WI38 (cell line): ENCODE data around the gene SMC1B.
"Not testable (repeated sequence)": the region's sequence is repeated elsewhere in the genome, so short reads cannot be mapped to it uniquely, and the experiment has no call there.

Experiments used
- H3K4me3 ChIP-seq: 2 replicates; pipeline ENCODE4 v1.5.1; 2011; ENCODE audit warnings: low read depth, mild to moderate bottlenecking, control low read depth, low read length
- CTCF ChIP-seq: IDR thresholded peaks from 2 replicates; pipeline ENCODE4 v1.5.1; 2012; ENCODE audit warnings: low read depth, mild to moderate bottlenecking, control low read depth, low read length

Gene SMC1B

GRCh38 chr22:45450921-45451651, 37.7 kb upstream of the SMC1B start:
- no peak for TF ChIP-seq CTCF
- H3K4me3 ChIP-seq = no peak overlapping the region

- TF ChIP-seq CTCF = no peak
- H3K4me3 ChIP-seq = no peak overlapping the region
Observed at GRCh38 chr22:45450101-45450785, 36.8 kb upstream of the SMC1B start.

- H3K4me3 ChIP-seq = not testable (repeated sequence)
Observed at GRCh38 chr22:45449442-45449841, 36.0 kb upstream of the SMC1B start.

- TF ChIP-seq CTCF = no peak
- H3K4me3 ChIP-seq = no peak overlapping the region
Observed at GRCh38 chr22:45448431-45448830, 35.0 kb upstream of the SMC1B start.

GRCh38 chr22:45447596-45447995, 34.2 kb upstream of the SMC1B start:
- not testable (repeated sequence) for H3K4me3 ChIP-seq

GRCh38 chr22:45446216-45446615, 32.8 kb upstream of the SMC1B start:
- TF ChIP-seq CTCF = no peak
- no peak overlapping the region for H3K4me3 ChIP-seq

- TF ChIP-seq CTCF = no peak
- no peak overlapping the region for H3K4me3 ChIP-seq
Observed at GRCh38 chr22:45445031-45445710, 31.8 kb upstream of the SMC1B start.

- no peak overlapping the region for H3K4me3 ChIP-seq
- no peak for TF ChIP-seq CTCF
Observed at GRCh38 chr22:45444168-45444567, 30.8 kb upstream of the SMC1B start.
